ENCODE results near the gene ISLR. TPM values are rescaled to one million over a fixed set of nuclear protein-coding genes. Genes with fewer than 3 reads are reported as not detected.

The ISLR gene
- total RNA-seq, 1 donor from 2014 or later, result not detected

DNA sequence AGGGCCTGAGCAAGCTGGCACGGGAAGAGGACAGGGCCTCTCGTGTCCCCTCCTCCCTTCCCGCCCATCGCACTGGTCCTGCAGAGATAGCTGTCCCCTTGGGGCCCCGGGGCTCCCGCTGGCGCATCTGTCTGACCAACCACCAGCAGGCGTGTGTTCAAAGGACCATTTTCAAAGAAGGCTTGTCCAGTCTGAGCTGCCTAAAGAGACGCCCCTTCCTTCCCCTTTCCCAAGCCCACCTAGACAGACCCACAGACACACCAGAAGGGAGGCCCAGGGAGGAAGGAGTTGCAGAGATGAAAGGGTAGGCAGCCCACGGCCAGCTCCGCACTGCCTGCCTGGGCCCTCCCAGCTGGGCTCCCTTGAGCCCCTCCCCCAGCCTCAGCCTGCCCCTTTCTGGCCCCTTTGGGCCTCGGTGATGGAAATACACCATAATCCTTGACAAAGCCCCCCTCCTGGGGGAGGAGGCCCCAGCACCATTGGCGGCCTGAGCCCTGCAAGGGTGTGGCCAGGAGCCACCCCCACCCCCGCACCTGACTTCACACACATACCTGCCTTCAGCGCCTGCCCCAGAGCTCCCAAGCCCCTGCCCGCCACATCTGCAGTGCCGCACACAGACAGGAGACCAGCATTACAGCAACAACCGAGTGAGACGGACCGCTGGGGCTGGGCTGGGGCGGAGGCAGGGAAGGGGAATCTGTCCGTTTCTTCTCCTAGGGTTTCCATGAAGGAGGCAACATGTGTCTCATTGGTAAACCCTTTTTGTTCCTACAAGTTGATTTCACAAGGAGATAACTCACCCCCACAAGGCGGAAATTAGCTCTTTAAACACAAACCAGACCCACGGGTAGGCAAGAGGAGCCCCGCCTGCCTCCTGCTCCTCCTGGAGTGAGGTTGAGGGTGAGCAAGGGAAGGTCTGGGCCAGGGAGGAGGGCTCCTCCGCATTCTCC, 29.2 kb downstream of the ISLR start, which contains the start of gene STRA6:
Gene STRA6, minus strand, starts transcription at position 336 of the 950 bp plus-strand sequence. CDS start 520 bp downstream, outside the sequence.
- H3K4me3 ChIP-seq (ENCODE audit: low read depth, low read length), result no peak within 1 kb of the TSS
- no peak for DNase-seq (ENCODE audit: low read depth)
- TF ChIP-seq, protein P1, sequence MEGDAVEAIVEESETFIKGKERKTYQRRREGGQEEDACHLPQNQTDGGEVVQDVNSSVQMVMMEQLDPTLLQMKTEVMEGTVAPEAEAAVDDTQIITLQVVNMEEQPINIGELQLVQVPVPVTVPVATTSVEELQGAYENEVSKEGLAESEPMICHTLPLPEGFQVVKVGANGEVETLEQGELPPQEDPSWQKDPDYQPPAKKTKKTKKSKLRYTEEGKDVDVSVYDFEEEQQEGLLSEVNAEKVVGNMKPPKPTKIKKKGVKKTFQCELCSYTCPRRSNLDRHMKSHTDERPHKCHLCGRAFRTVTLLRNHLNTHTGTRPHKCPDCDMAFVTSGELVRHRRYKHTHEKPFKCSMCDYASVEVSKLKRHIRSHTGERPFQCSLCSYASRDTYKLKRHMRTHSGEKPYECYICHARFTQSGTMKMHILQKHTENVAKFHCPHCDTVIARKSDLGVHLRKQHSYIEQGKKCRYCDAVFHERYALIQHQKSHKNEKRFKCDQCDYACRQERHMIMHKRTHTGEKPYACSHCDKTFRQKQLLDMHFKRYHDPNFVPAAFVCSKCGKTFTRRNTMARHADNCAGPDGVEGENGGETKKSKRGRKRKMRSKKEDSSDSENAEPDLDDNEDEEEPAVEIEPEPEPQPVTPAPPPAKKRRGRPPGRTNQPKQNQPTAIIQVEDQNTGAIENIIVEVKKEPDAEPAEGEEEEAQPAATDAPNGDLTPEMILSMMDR (conservative IDR thresholded peaks at IDR 0.05; ENCODE audit: low read depth, low read length), result no peak

DNA sequence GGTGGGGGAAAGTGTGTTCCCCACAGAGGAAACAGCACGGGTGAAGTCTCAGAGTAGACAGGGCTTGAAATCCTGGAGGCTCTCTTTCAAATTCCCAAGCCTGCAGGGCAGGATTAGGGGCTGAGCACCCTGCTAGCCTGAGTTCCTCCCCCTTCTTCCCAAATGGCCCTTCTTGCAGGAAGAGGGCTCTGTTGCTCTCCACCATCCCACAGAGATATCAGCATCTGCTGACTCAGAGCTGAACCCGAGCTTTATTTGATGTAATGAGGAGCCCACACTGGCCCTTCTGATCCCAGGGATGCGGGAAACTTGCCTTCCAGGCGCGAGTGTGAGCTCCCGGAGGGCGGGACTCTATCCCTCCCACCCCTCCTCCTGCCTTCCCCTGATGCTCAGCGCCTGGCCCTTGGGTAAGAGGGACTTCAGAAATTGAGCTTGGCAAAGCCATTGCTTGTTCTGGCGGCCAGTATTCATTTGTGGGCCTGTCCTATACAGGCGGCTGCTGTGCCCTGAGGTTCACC, 30.5 kb downstream of the ISLR start:
- no peak overlapping the region for H3K4me3 ChIP-seq (ENCODE audit: low read depth, low read length)
- DNase-seq (ENCODE audit: low read depth), result no peak
- TF ChIP-seq, protein P1 (conservative IDR thresholded peaks at IDR 0.05; ENCODE audit: low read depth, low read length), result no peak

DNA sequence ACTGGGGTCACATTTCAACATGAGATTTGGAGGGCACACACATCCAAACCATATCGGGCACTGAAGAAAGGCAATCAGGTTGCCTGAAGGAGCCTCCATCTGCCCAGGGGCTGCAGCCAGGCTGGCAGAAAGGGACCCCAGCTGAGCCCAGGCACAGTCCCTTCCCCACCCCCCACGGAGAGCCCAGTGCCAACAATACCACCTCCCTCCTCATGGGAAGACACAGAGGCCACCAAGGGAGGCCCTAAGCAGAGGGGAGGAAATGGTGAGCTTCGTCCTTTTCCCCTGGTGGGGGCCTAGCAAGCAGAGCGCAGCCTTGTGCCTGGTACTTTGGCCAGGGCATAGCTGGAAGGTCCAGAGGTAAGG, 32.1 kb downstream of the ISLR start:
- TF ChIP-seq, protein P1 (conservative IDR thresholded peaks at IDR 0.05; ENCODE audit: low read depth, low read length), result no peak
- DNase-seq (ENCODE audit: low read depth), result no peak
- no peak overlapping the region for H3K4me3 ChIP-seq (ENCODE audit: low read depth, low read length)

DNA sequence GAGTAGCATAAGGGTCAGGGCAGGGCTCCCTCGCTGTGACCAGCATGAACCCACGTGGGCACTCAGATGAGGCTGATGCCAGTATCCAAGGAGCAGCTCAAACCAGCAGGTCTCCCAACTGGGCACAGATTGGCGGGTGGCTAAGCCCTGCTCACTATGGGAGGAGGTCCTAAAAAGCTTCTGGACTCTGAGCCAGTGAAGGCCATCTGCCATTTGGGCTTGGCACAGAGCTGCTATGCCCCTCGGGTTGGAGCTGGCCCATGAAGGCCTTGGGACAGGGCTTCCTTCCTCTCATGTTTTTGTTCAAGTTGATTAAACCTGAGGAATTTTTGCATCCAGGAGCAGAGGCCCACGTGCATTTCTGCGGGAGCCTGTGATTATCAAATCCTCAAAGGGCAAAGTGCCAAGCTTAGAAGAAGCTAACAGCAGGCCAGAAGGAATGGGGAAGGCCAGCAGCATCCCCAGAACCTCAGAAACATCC, 33.3 kb downstream of the ISLR start:
- TF ChIP-seq, protein P1 (conservative IDR thresholded peaks at IDR 0.05; ENCODE audit: low read depth, low read length), result no peak
- no peak for DNase-seq (ENCODE audit: low read depth)
- no peak overlapping the region for H3K4me3 ChIP-seq (ENCODE audit: low read depth, low read length)

DNA sequence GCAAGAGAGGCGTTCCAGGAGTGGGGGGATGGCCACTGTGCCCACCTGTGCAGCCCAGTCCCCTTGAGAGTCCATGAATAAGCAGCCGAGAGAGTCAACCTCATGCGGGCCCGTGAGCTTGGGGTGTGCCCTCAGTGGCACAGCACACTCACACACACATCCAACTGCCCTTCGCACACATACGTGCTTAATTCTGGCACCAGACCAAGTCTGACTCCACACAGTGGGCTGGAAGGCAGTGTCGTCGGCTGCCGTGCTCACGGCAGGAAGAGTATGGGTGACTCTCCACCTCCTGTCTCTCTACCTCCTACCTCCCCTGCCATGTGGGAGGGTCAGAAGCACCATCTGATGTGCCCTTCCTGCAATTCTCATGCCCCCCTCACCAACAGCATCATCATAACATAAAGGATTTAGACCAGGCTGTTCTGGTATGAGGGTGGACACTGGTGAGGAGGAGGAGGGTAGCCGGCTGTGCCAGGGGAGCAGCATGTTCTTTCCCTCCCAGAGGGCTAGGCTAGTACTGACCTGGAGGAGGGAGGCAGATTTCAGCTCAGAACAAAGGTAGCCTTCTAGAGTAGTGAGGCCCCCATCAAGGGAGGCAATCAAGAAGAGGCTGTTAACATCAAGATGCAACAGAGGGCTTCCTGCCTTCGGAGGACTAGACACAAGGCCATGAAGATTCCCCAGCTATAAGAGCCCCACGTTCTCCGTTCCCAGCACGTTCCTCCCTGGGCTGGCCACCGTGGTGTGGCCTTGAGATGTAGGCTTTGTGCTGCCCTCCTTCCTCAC, 34.3 kb downstream of the ISLR start:
- TF ChIP-seq, protein P1 (conservative IDR thresholded peaks at IDR 0.05; ENCODE audit: low read depth, low read length), result no peak
- H3K4me3 ChIP-seq (ENCODE audit: low read depth, low read length), result no peak overlapping the region
- DNase-seq (ENCODE audit: low read depth), result no peak

DNA sequence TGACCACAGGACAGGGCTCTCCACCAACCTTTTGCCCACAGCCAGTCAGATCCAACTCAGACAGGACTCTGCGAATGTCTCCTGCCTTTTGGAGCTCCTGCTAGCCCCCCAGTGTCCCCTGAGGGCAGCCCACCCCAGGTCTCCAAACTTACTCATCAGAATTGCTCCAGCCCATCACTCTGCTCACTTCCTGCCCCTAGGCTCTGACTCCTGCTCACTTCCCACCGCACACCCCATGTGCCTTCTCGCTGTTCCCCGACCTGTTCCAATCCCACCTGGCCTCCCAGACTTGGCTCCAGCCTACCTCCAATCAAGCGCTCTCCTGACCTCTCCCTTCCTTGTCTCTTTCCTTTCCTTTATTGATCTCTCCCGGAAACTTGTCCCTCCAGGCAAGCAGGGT, 35.0 kb downstream of the ISLR start:
- H3K4me3 ChIP-seq (ENCODE audit: low read depth, low read length), result no peak overlapping the region
- TF ChIP-seq, protein P1 (conservative IDR thresholded peaks at IDR 0.05; ENCODE audit: low read depth, low read length), result no peak
- DNase-seq (ENCODE audit: low read depth), result no peak

Measured in epithelial cell of proximal tubule (primary cell).